ENCODE results near the gene TRIP13. TPM values are rescaled to one million over a fixed set of nuclear protein-coding genes. Genes with fewer than 3 reads are reported as not detected.

TRIP13 gene
- total and polyA plus RNA-seq, 12 donors = 0.30 to 5.0 (median 0.78) TPM

- TF ChIP-seq POLR2A (IDR thresholded peaks at IDR 0.05) = no peak
- TF ChIP-seq CTCF (IDR thresholded peaks at IDR 0.05) = no peak
- Histone ChIP-seq H3K4me1 (replicated peaks in 1 of 2) (no peaks in the 10 kb centered on the region), H3K27me3 (no peaks in the 10 kb centered on the region), H3K36me3 (replicated peaks in 1 of 2) (peaks cover 0 to 10% of the 10 kb centered on the region in 2 donors), H3K27ac (no peak overlapping the region), H3K4me3 (no peak overlapping the region), H3K9me3 (replicated peaks in 1 of 3) (no peaks in the 10 kb centered on the region)
- DNase-seq = no peak
- WGBS, 4 donors = 87 to 91% (median 89%) methylated on average over 11 of the region's 11 CpGs
- intact Hi-C loops (cut with DNase I) = no loop called here
Observed at GRCh38 chr5:858726-859125, 34.0 kb upstream of the TRIP13 start.

- H3K4me1 ChIP-seq (replicated peaks in 1 of 2) = no peaks in the 10 kb centered on the region
- DNase-seq = no peak
- TF ChIP-seq CTCF (IDR thresholded peaks at IDR 0.05) (no peak), POLR2A (IDR thresholded peaks at IDR 0.05) (no peak)
- H3K27me3 ChIP-seq = no peaks in the 10 kb centered on the region
- no peak overlapping the region for H3K27ac ChIP-seq
- 78 to 89% (median 86%) methylated on average over 4 to 16 of the region's 16 CpGs for WGBS, 4 donors
- H3K4me3 ChIP-seq = no peak overlapping the region
- intact Hi-C loops (cut with DNase I) = no loop called here
- no peaks in the 10 kb centered on the region for H3K9me3 ChIP-seq (replicated peaks in 1 of 3)
- peaks cover 0 to 17% of the 10 kb centered on the region in 2 donors for H3K36me3 ChIP-seq (replicated peaks in 1 of 2)
Observed at GRCh38 chr5:859391-859790, 33.3 kb upstream of the TRIP13 start.

GRCh38 chr5:859798-860296, 32.8 kb upstream of the TRIP13 start:
- 80 to 90% (median 85%) methylated on average over 9 to 16 of the region's 16 CpGs for WGBS, 4 donors
- H3K4me1 ChIP-seq (replicated peaks in 1 of 2) = no peaks in the 10 kb centered on the region
- H3K27ac ChIP-seq = no peak overlapping the region
- H3K36me3 ChIP-seq (replicated peaks in 1 of 2) = peaks cover 0 to 21% of the 10 kb centered on the region in 2 donors
- no peak overlapping the region for H3K4me3 ChIP-seq
- H3K9me3 ChIP-seq (replicated peaks in 1 of 3) = no peaks in the 10 kb centered on the region
- no peaks in the 10 kb centered on the region for H3K27me3 ChIP-seq
- no peak for TF ChIP-seq CTCF (IDR thresholded peaks at IDR 0.05)
- no peak for TF ChIP-seq POLR2A (IDR thresholded peaks at IDR 0.05)
- intact Hi-C loops (cut with DNase I) = no loop called here
- no peak for DNase-seq

- no peaks in the 10 kb centered on the region for H3K4me1 ChIP-seq (replicated peaks in 1 of 2)
- DNase-seq = no peak
- H3K9me3 ChIP-seq (replicated peaks in 1 of 3) = no peaks in the 10 kb centered on the region
- no peak overlapping the region for H3K27ac ChIP-seq
- peaks cover 0 to 29% of the 10 kb centered on the region in 2 donors for H3K36me3 ChIP-seq (replicated peaks in 1 of 2)
- 92 to 96% (median 93%) methylated on average over 15 of the region's 15 CpGs for WGBS, 4 donors
- H3K27me3 ChIP-seq = no peaks in the 10 kb centered on the region
- H3K4me3 ChIP-seq = no peak overlapping the region
- intact Hi-C loops (cut with DNase I) = no loop called here
- TF ChIP-seq CTCF (IDR thresholded peaks at IDR 0.05) (no peak), POLR2A (IDR thresholded peaks at IDR 0.05) (no peak)
Observed at GRCh38 chr5:860506-861150, 32.1 kb upstream of the TRIP13 start.
